CD4-positive, CD25-positive, alpha-beta regulatory T cell (primary cell): Measurements from ENCODE around the gene CFAP97D2. TPM values are rescaled to one million over a fixed set of nuclear protein-coding genes. Genes with fewer than 3 reads are reported as not detected.

Experiments
- ATAC-seq, 2 donors: fragments of 150-1000 bp; cut with Tn5 transposase; one replicate each; pipeline ENCODE4 v1.10.0; 2021; ENCODE audit warnings: low read depth in 2 of 2, moderate number of reproducible peaks in 2 of 2, moderate library complexity in 1 of 2
- DNase-seq, 3 donors: peaks; one replicate each; pipeline versions ENCODE4 v3.0.0 to v3.0.0-alpha.2; 2012 to 2022; ENCODE audit warnings: mixed read lengths in 1 of 3
- H3K27ac ChIP-seq: one replicate; pipeline ENCODE4 v1.7.0; 2013; ENCODE audit warnings: mild to moderate bottlenecking, low read length; ENCODE audit not compliant: insufficient read depth, poor library complexity, severe bottlenecking
- H3K27me3 ChIP-seq: one replicate; pipeline ENCODE4 v1.7.0; 2013; ENCODE audit warnings: low read length; ENCODE audit not compliant: control insufficient read depth, insufficient read depth
- H3K36me3 ChIP-seq: one replicate; pipeline ENCODE4 v1.7.0; 2013; ENCODE audit warnings: mild to moderate bottlenecking, low read length, moderate library complexity; ENCODE audit not compliant: control insufficient read depth, insufficient read depth
- H3K4me1 ChIP-seq: 2 replicates; pipeline ENCODE4 v1.7.0; 2013; ENCODE audit warnings: mild to moderate bottlenecking, low read length; ENCODE audit not compliant: insufficient read depth, control insufficient read depth, poor library complexity, severe bottlenecking
- H3K4me3 ChIP-seq: one replicate; pipeline ENCODE4 v1.7.0; 2013; ENCODE audit warnings: low read depth, mild to moderate bottlenecking, low read length, moderate library complexity
- H3K9me3 ChIP-seq, 2 experiments: 1 replicate in 1 of 2; 2 replicates in 1 of 2; pipeline ENCODE4 v1.7.0; 2013; ENCODE audit warnings: low read length in 2 of 2, mild to moderate bottlenecking in 1 of 2, moderate library complexity in 1 of 2; ENCODE audit not compliant: control insufficient read depth in 2 of 2
- H3K27ac Mint-ChIP-seq, 3 donors: one replicate each; pipeline ENCODE4 v1.8.0; 2020 to 2022; ENCODE audit warnings: mild to moderate bottlenecking in 3 of 3, mixed read lengths in 3 of 3, moderate library complexity in 2 of 3
- H3K27me3 Mint-ChIP-seq: one replicate; pipeline ENCODE4 v1.8.0; 2022; ENCODE audit warnings: mild to moderate bottlenecking, mixed read lengths
- H3K36me3 Mint-ChIP-seq: one replicate; pipeline ENCODE4 v1.8.0; 2020; ENCODE audit warnings: mixed read lengths
- H3K4me1 Mint-ChIP-seq, 4 donors: one replicate each; pipeline ENCODE4 v1.8.0; 2020 to 2022; ENCODE audit warnings: mixed read lengths in 4 of 4, mild to moderate bottlenecking in 1 of 4
- H3K4me3 Mint-ChIP-seq, 4 donors: one replicate each; pipeline ENCODE4 v1.8.0; 2020 to 2022; ENCODE audit warnings: mild to moderate bottlenecking in 4 of 4, mixed read lengths in 4 of 4, moderate library complexity in 3 of 4
- H3K9me3 Mint-ChIP-seq, 7 donors: one replicate each; pipeline ENCODE4 v1.8.0; 2020 to 2022; ENCODE audit warnings: mixed read lengths in 7 of 7, mild to moderate bottlenecking in 3 of 7, moderate library complexity in 2 of 7
- polyA plus RNA-seq, 4 donors: library from polyadenylated mRNA; unstranded; fragments of 300-500 nt; fragmentation: Illumina TruSeq; gene quantifications; one replicate each; pipeline ENCODE4 v1.2.3, GENCODE V29; 2021
- total RNA-seq: library from RNA; stranded (reverse); gene quantifications from one replicate; pipeline ENCODE4 v1.2.3, GENCODE V29; 2022

The CFAP97D2 gene
- total and polyA plus RNA-seq, 5 donors from 2014 or later: 0.22 to 0.86 TPM; not detected in 3

- no peaks in the 10 kb centered on the region for H3K9me3 Mint-ChIP-seq
- no peak for DNase-seq
Observed at GRCh38 chr13:114234266-114234644, 55.2 kb downstream of the CFAP97D2 start.

DNA sequence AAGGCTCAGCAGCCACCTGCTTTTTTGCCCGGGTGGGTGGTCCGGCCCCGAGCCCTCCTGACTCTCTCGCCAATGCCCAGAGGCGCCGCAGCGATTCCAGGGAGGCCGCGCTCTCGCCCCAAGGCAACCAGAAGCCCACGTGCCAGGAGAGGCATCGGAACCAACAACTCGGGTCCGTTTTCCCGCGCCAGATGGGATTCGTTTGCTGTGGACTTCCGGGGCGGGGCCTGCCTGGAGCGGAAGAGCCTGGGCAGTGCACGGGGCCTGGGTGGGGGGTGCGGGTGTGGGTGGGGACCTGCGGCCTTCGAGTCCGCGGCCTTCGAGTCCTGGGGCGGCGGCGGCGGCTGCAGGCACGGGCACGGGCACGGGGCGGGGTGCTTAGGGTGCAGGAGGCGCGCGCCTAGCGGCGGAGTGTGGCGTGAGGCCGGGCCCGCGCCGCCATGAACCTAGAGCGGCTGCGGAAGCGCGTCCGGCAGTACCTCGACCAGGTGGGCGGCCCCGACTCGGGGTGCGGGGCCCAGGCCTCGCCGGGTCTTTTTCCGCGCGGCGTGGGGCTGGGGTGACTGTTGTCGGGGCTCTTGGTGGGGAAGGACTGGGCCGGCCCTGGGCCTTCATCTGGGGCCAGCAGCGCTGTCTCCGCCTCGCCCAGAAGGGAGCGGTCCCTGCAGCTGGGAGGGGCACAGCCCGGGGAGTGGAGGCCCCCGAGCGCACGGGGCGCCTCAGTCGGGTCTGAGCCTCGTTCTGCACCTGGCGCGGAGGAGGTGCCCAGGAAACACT is 55.8 kb downstream of the CFAP97D2 start, which contains the start of gene CDC16:
Gene CDC16, plus strand, starts transcription at position 253 of the 777 bp plus-strand sequence. Its CDS starts 188 bp downstream, at position 441.
- Mint-ChIP-seq H3K27me3 (peaks cover 21% of the 10 kb centered on the region), H3K9me3 (no peaks in the 10 kb centered on the region), H3K4me1 (peaks cover 9 to 35% (median 20%) of the 10 kb centered on the region in 4 donors), H3K27ac (peak within 1 kb of the TSS; percentile 40 to 96 (median 83)), H3K36me3 (peaks cover 18% of the 10 kb centered on the region), H3K4me3 (peak within 1 kb of the TSS; percentile 88 to 96 (median 93))
- Histone ChIP-seq H3K36me3 (peaks cover 31% of the 10 kb centered on the region), H3K27ac (peak within 1 kb of the TSS; percentile 71), H3K27me3 (peaks cover 3% of the 10 kb centered on the region), H3K4me3 (peak within 1 kb of the TSS; percentile 88), H3K9me3 (no peaks in the 10 kb centered on the region), H3K4me1 (peaks cover 25% of the 10 kb centered on the region)
- peak; percentile 69 to 88 (median 71) for DNase-seq
- ATAC-seq: peak; percentile 88 to 90

More at GRCh38 chr13:114234266-114234644, 55.2 kb downstream of the CFAP97D2 start:
- Histone ChIP-seq H3K36me3 (peaks cover 26% of the 10 kb centered on the region), H3K27me3 (peaks cover 5% of the 10 kb centered on the region), H3K4me3 (peak overlapping the region; percentile 41), H3K27ac (peak overlapping the region; percentile 71), H3K4me1 (peaks cover 25% of the 10 kb centered on the region), H3K9me3 (no peaks in the 10 kb centered on the region)
- H3K27ac Mint-ChIP-seq: peak overlapping the region in 1 of 3 donors; percentile 96
- peaks cover 9 to 33% (median 20%) of the 10 kb centered on the region in 4 donors for H3K4me1 Mint-ChIP-seq
- H3K36me3 Mint-ChIP-seq: peaks cover 14% of the 10 kb centered on the region
- no peak for ATAC-seq
- H3K27me3 Mint-ChIP-seq: peaks cover 27% of the 10 kb centered on the region
- peak overlapping the region; percentile 88 to 96 (median 93) for H3K4me3 Mint-ChIP-seq

- Histone ChIP-seq H3K27me3 (no peaks in the 10 kb centered on the region), H3K36me3 (peaks cover 39% of the 10 kb centered on the region), H3K4me1 (peaks cover 25% of the 10 kb centered on the region), H3K9me3 (no peaks in the 10 kb centered on the region), H3K27ac (peak overlapping the region; percentile 71), H3K4me3 (peak overlapping the region; percentile 88)
- DNase-seq: no peak
- peaks cover 12% of the 10 kb centered on the region for H3K27me3 Mint-ChIP-seq
- peaks cover 20% of the 10 kb centered on the region for H3K36me3 Mint-ChIP-seq
- H3K9me3 Mint-ChIP-seq: no peaks in the 10 kb centered on the region
- peaks cover 9 to 35% (median 17%) of the 10 kb centered on the region in 4 donors for H3K4me1 Mint-ChIP-seq
- ATAC-seq: no peak
- peak overlapping the region; percentile 40 to 83 (median 66) for H3K27ac Mint-ChIP-seq
- H3K4me3 Mint-ChIP-seq: peak overlapping the region; percentile 88 to 96 (median 93)
Observed at GRCh38 chr13:114235697-114236096, 56.6 kb downstream of the CFAP97D2 start.

DNA sequence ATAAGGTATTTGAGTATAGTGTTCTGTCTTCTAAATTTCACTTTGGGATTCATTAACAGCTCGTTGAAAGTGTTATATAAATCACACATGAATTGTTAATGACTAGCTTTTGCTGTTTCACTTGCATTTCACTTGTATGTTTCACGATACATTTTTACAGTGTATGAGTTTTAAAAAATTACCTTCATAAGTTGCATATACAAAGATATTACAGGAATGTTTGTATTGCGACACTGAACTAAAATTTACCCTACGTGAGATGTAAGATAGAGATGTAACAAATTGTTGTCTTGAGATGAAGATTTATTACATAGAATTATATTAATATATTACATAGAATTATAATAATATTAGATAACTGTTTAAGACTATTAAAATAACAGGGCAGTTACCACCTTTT is 57.2 kb downstream of the CFAP97D2 start:
- Histone ChIP-seq H3K4me1 (peaks cover 25% of the 10 kb centered on the region), H3K9me3 (no peaks in the 10 kb centered on the region), H3K4me3 (peak overlapping the region; percentile 88), H3K36me3 (peaks cover 45% of the 10 kb centered on the region), H3K27ac (peak overlapping the region; percentile 71), H3K27me3 (no peaks in the 10 kb centered on the region)
- DNase-seq (no peak), ATAC-seq (no peak)
- no peak overlapping the region for H3K27ac Mint-ChIP-seq
- peak overlapping the region; percentile 88 to 96 (median 93) for H3K4me3 Mint-ChIP-seq
- H3K27me3 Mint-ChIP-seq: peaks cover 10% of the 10 kb centered on the region
- no peaks in the 10 kb centered on the region for H3K9me3 Mint-ChIP-seq
- peaks cover 25% of the 10 kb centered on the region for H3K36me3 Mint-ChIP-seq
- H3K4me1 Mint-ChIP-seq: peaks cover 9 to 38% (median 16%) of the 10 kb centered on the region in 4 donors

DNA sequence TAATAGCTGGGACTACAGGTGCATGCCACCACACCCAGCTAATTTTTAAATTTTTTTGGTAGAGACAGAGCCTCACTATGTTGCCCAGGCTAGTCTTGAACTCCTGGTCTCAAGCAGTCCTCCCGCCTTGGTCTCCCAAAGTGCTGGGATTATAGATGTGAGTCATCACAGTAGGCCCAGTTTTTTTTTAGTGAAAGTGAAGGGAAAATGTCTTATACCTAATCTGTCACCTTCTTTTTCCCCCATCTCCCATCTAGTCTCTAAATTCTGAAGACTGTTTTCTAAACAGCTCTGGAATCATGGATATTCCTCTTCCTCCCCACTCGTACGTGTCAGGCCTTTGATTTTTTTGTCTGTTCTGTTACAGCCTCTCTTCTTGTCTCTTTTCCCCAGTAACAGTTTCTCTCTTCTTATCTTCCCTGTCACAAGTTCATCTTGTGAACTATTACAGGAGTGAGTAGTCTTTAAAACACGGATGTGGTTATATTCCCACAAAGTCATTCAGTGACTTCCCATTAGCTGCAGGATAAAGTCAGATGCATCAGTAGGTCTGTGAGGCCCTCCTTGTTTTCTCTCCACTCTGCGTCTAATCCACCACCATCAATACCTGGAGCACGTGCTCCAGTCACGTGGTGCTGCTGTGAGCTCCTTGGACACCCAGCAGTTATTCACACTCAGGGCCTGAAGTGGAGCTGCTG is 58.5 kb downstream of the CFAP97D2 start:
- peak overlapping the region in 2 of 4 donors; percentile 1 to 62 for H3K4me3 Mint-ChIP-seq
- no peaks in the 10 kb centered on the region for H3K27me3 ChIP-seq
- DNase-seq (no peak), ATAC-seq (no peak)
- H3K27me3 Mint-ChIP-seq: peaks cover 2% of the 10 kb centered on the region
- peaks cover 9 to 47% (median 16%) of the 10 kb centered on the region in 4 donors for H3K4me1 Mint-ChIP-seq
- peaks cover 25% of the 10 kb centered on the region for H3K4me1 ChIP-seq
- peaks cover 58% of the 10 kb centered on the region for H3K36me3 ChIP-seq
- H3K4me3 ChIP-seq: no peak overlapping the region
- H3K27ac Mint-ChIP-seq: peak overlapping the region in 1 of 3 donors; percentile 63
- no peaks in the 10 kb centered on the region for H3K9me3 Mint-ChIP-seq
- H3K36me3 Mint-ChIP-seq: peaks cover 35% of the 10 kb centered on the region
- no peak overlapping the region for H3K27ac ChIP-seq
- H3K9me3 ChIP-seq: no peaks in the 10 kb centered on the region

- H3K27ac Mint-ChIP-seq: no peak overlapping the region
- Histone ChIP-seq H3K4me1 (no peaks in the 10 kb centered on the region), H3K9me3 (no peaks in the 10 kb centered on the region), H3K27me3 (no peaks in the 10 kb centered on the region), H3K36me3 (peaks cover 96% of the 10 kb centered on the region), H3K27ac (no peak overlapping the region), H3K4me3 (no peak overlapping the region)
- H3K4me1 Mint-ChIP-seq: peaks cover 4 to 33% (median 6%) of the 10 kb centered on the region in 4 donors
- H3K9me3 Mint-ChIP-seq: no peaks in the 10 kb centered on the region
- H3K27me3 Mint-ChIP-seq: no peaks in the 10 kb centered on the region
- DNase-seq: no peak
- ATAC-seq: no peak
- no peak overlapping the region for H3K4me3 Mint-ChIP-seq
- peaks cover 67% of the 10 kb centered on the region for H3K36me3 Mint-ChIP-seq
Observed at GRCh38 chr13:114241918-114242317, 62.9 kb downstream of the CFAP97D2 start.

DNA sequence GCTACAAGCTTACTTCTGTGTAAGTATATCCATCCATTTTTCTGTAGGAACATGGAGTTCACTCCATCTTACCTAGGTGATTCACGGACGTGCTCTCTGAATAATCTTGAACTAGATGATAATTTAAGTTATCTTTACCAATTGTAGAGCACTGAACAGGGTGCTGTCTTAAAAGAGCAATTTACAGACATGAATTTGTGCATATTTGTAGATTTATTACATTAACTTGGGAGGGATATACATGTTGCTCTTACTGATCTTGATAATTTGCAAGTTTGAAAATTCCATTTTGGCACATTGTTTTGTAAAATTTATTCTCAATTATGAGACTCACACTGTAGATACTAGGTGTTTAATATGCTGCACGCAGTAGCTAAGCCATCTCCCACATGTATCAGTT is 64.9 kb downstream of the CFAP97D2 start:
- Mint-ChIP-seq H3K27me3 (no peaks in the 10 kb centered on the region), H3K27ac (no peak overlapping the region), H3K4me1 (peaks cover 0 to 28% (median 5%) of the 10 kb centered on the region in 4 donors), H3K9me3 (no peaks in the 10 kb centered on the region), H3K36me3 (peaks cover 70% of the 10 kb centered on the region), H3K4me3 (no peak overlapping the region)
- ATAC-seq: no peak
- Histone ChIP-seq H3K27ac (no peak overlapping the region), H3K4me1 (no peaks in the 10 kb centered on the region), H3K36me3 (peaks cover 93% of the 10 kb centered on the region), H3K27me3 (no peaks in the 10 kb centered on the region), H3K9me3 (no peaks in the 10 kb centered on the region), H3K4me3 (no peak overlapping the region)
- no peak for DNase-seq
